H9 (cell line): ENCODE results near the gene FAT3. TPM values are rescaled to one million over a fixed set of nuclear protein-coding genes. Genes with fewer than 3 reads are reported as not detected.

Experiments used
- DNase-seq: peaks from one replicate; pipeline ENCODE4 v3.0.0-alpha.2; 2017
- H2AFZ ChIP-seq: one replicate; pipeline ENCODE4 v1.6.1; 2013; ENCODE audit warnings: mild to moderate bottlenecking, low read length, control low read depth, moderate library complexity
- H2AK5ac ChIP-seq: 2 replicates; pipeline ENCODE4 v1.6.1; 2013; ENCODE audit warnings: low read length, control low read depth, mixed read lengths; ENCODE audit not compliant: insufficient read length
- H2BK120ac ChIP-seq: one replicate; pipeline ENCODE4 v1.6.1; 2013; ENCODE audit warnings: low read depth, mild to moderate bottlenecking, low read length, control low read depth, inconsistent platforms; ENCODE audit not compliant: poor library complexity, severe bottlenecking
- H2BK12ac ChIP-seq: 2 replicates; pipeline ENCODE4 v1.6.1; 2013; ENCODE audit warnings: low read length, control low read depth, mixed read lengths, low read depth; ENCODE audit not compliant: insufficient read length
- H2BK15ac ChIP-seq: 2 replicates; pipeline ENCODE4 v1.6.1; 2013; ENCODE audit warnings: low read depth, low read length, control low read depth
- H2BK20ac ChIP-seq: one replicate; pipeline ENCODE4 v1.6.1; 2013; ENCODE audit warnings: low read depth, mild to moderate bottlenecking, low read length, control low read depth, inconsistent platforms; ENCODE audit not compliant: poor library complexity, severe bottlenecking
- H2BK5ac ChIP-seq: 2 replicates; pipeline ENCODE4 v1.6.1; 2013; ENCODE audit warnings: low read length, control low read depth, mixed read lengths; ENCODE audit not compliant: insufficient read length
- H3K14ac ChIP-seq: 2 replicates; pipeline ENCODE4 v1.6.1; 2013; ENCODE audit warnings: low read length, control low read depth; ENCODE audit not compliant: insufficient read depth
- H3K18ac ChIP-seq: 2 replicates; pipeline ENCODE4 v1.6.1; 2013; ENCODE audit warnings: low read depth, mild to moderate bottlenecking, mixed read lengths, low read length, control low read depth; ENCODE audit not compliant: insufficient read length
- H3K23ac ChIP-seq: 2 replicates; pipeline ENCODE4 v1.6.1; 2013; ENCODE audit warnings: low read length, control low read depth, mixed read lengths, low read depth; ENCODE audit not compliant: insufficient read length
- H3K23me2 ChIP-seq: 2 replicates; pipeline ENCODE4 v1.6.1; 2013; ENCODE audit warnings: low read depth, mild to moderate bottlenecking, mixed read lengths, low read length, control low read depth; ENCODE audit not compliant: insufficient read length, poor library complexity, severe bottlenecking
- H3K27ac ChIP-seq: 2 replicates; pipeline ENCODE4 v1.5.1; 2013; ENCODE audit warnings: low read length, control low read depth, mixed read lengths, low read depth; ENCODE audit not compliant: insufficient read length
- H3K27me3 ChIP-seq: 2 replicates; pipeline ENCODE4 v1.6.1; 2013; ENCODE audit warnings: low read length, control low read depth, inconsistent platforms; ENCODE audit not compliant: insufficient read depth
- H3K4ac ChIP-seq: 2 replicates; pipeline ENCODE4 v1.6.1; 2013; ENCODE audit warnings: low read depth, mild to moderate bottlenecking, control low read depth, inconsistent platforms, low read length, moderate library complexity
- H3K4me1 ChIP-seq: 2 replicates; pipeline ENCODE4 v1.6.1; 2013; ENCODE audit warnings: low read length, control low read depth, inconsistent platforms; ENCODE audit not compliant: insufficient read depth
- H3K4me2 ChIP-seq: 2 replicates; pipeline ENCODE4 v1.6.1; 2013; ENCODE audit warnings: low read length, control low read depth, mixed read lengths; ENCODE audit not compliant: insufficient read length, insufficient read depth
- H3K56ac ChIP-seq: 2 replicates; pipeline ENCODE4 v1.6.1; 2013; ENCODE audit warnings: low read depth, mild to moderate bottlenecking, mixed read lengths, low read length, control low read depth; ENCODE audit not compliant: insufficient read length
- H3K79me1 ChIP-seq: 2 replicates; pipeline ENCODE4 v1.6.1; 2013; ENCODE audit warnings: low read depth, mild to moderate bottlenecking, moderate library complexity, low read length, control low read depth, inconsistent platforms; ENCODE audit not compliant: insufficient read depth, poor library complexity, severe bottlenecking
- H3K79me2 ChIP-seq: 2 replicates; pipeline ENCODE4 v1.6.1; 2013; ENCODE audit warnings: low read length, control low read depth, inconsistent platforms; ENCODE audit not compliant: insufficient read depth
- H3K9ac ChIP-seq: 2 replicates; pipeline ENCODE4 v1.6.1; 2013; ENCODE audit warnings: low read length, control low read depth, mixed read lengths; ENCODE audit not compliant: insufficient read length; ENCODE audit errors: extremely low read depth
- H3K9me3 ChIP-seq: one replicate; pipeline ENCODE4 v1.6.1; 2013; ENCODE audit warnings: low read depth, low read length, inconsistent platforms; ENCODE audit not compliant: control insufficient read depth
- H3T11ph ChIP-seq: one replicate; pipeline ENCODE4 v1.6.1; 2013; ENCODE audit warnings: mild to moderate bottlenecking, low read length, control low read depth, inconsistent platforms
- H4K20me1 ChIP-seq: one replicate; pipeline ENCODE4 v1.6.1; 2013; ENCODE audit not compliant: control insufficient read depth, insufficient read length, insufficient read depth
- H4K5ac ChIP-seq: 2 replicates; pipeline ENCODE4 v1.6.1; 2013; ENCODE audit warnings: low read depth, mild to moderate bottlenecking, mixed read lengths, low read length, control low read depth; ENCODE audit not compliant: insufficient read length
- H4K8ac ChIP-seq: replicated peaks from 2 replicates; pipeline ENCODE4 v1.6.1; 2013; ENCODE audit warnings: low read length, control low read depth, mixed read lengths, low read depth; ENCODE audit not compliant: insufficient read length
- H4K91ac ChIP-seq: 2 replicates; pipeline ENCODE4 v1.6.1; 2013; ENCODE audit warnings: low read depth, mild to moderate bottlenecking, moderate library complexity, mixed read lengths, low read length, control low read depth; ENCODE audit not compliant: insufficient read length
- H3K27ac Mint-ChIP-seq, 3 experiments: 2 replicates in 2 of 3; 3 replicates in 1 of 3; pipeline ENCODE4 v1.8.0; 2020 to 2021; ENCODE audit warnings: mixed read lengths in 3 of 3, mild to moderate bottlenecking in 1 of 3, moderate library complexity in 1 of 3
- H3K27me3 Mint-ChIP-seq: 2 replicates; pipeline ENCODE4 v1.8.0; 2021; ENCODE audit warnings: low read depth, mild to moderate bottlenecking, moderate library complexity, mixed read lengths
- H3K36me3 Mint-ChIP-seq, 3 experiments: 2 replicates in 2 of 3; 3 replicates in 1 of 3; pipeline ENCODE4 v1.8.0; 2020 to 2021; ENCODE audit warnings: low read depth in 3 of 3, mixed read lengths in 3 of 3; ENCODE audit not compliant: insufficient read depth in 1 of 3
- H3K4me1 Mint-ChIP-seq, 2 experiments: 2 replicates each; pipeline ENCODE4 v1.8.0; 2020; ENCODE audit warnings: mixed read lengths in 2 of 2
- H3K4me3 Mint-ChIP-seq, 2 experiments: 2 replicates in 1 of 2; 3 replicates in 1 of 2; pipeline ENCODE4 v1.8.0; 2020 to 2021; ENCODE audit warnings: mild to moderate bottlenecking in 2 of 2, mixed read lengths in 2 of 2, moderate library complexity in 1 of 2
- H3K9me3 Mint-ChIP-seq, 2 experiments: 2 replicates in 1 of 2; 3 replicates in 1 of 2; pipeline ENCODE4 v1.8.0; 2020; ENCODE audit warnings: mild to moderate bottlenecking in 2 of 2, mixed read lengths in 2 of 2, moderate library complexity in 1 of 2
- WGBS: extraction: QIAGEN DNeasy Blood & Tissue Kit; methylation state at CpG from one replicate; pipeline ENCODE4 v1.1.7; 2013; ENCODE audit warnings: missing lambda C conversion rate, low lambda C conversion rate, mixed read lengths; ENCODE audit not compliant: insufficient read length; ENCODE audit errors: extremely low coverage; 5-methylcytosine and 5-hydroxymethylcytosine counted together
- total RNA-seq: library from RNA; stranded (reverse); gene quantifications from 2 replicates; pipeline ENCODE4 v1.2.1, GENCODE V29; 2021
- TF ChIP-seq, protein P1 (sequence below): fragments of 200-600 bp; sonication (generic); conservative IDR thresholded peaks from 3 replicates; pipeline ENCODE4 v1.8.0; 2021; ENCODE audit warnings: antibody characterized with exemption, mild to moderate bottlenecking

The FAT3 gene
- total RNA-seq, 1 experiment from 2014 or later = 19.1 TPM

DNA sequence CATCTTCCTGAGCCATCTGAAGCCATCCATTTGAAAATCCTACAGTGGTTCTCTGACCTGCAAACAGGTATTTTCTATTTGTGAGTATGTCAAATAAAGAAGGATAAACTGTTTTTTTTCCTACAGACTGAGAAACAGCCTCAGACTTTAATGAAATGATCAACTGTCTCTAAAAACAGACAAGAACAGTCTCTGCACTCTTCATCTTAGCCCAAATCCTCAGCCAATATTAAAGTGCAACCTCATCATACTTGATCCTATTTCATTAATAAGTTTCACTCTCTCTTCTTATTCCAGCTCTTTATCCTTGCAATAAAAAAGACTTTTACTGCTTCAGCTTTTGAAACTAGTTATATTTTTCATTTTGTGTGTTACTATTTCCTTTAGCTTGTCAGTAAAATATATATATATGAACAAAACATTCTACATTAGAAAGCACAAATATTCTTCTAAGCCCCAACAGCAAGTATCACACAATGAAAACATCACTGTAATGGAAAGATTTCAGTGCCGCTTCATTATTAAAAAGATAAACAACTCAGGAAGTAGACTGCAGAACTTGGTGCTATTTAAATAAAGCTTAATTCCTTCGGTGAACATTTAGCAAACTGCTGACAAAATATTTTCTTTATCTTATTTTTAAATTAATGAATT, 45.5 kb upstream of the FAT3 start:
- Histone ChIP-seq H3K23me2 (no peaks in the 10 kb centered on the region), H4K5ac (no peak overlapping the region), H2BK20ac (no peak overlapping the region), H3K4me1 (peaks cover 6% of the 10 kb centered on the region; the same call in 1 of the 2 replicates), H3K79me1 (no peaks in the 10 kb centered on the region), H3T11ph (no peak overlapping the region), H3K23ac (no peak overlapping the region), H2BK12ac (no peak overlapping the region), H2BK15ac (no peak overlapping the region), H3K18ac (no peak overlapping the region), H2BK120ac (no peak overlapping the region), H3K27me3 (no peaks in the 10 kb centered on the region), H3K79me2 (no peaks in the 10 kb centered on the region), H2BK5ac (no peak overlapping the region), H2AFZ (no peak overlapping the region), H3K4me2 (no peak overlapping the region), H3K56ac (no peak overlapping the region), H3K9me3 (no peaks in the 10 kb centered on the region), H3K27ac (no peak overlapping the region), H3K9ac (no peak overlapping the region), H3K14ac (no peak overlapping the region), H3K4ac (no peak overlapping the region), H4K8ac (no peak overlapping the region), H4K20me1 (no peaks in the 10 kb centered on the region), H2AK5ac (no peak overlapping the region), H4K91ac (no peak overlapping the region)
- Mint-ChIP-seq H3K4me1 (peaks cover 12% of the 10 kb centered on the region in 2 experiments), H3K27ac (no peak overlapping the region), H3K4me3 (no peak overlapping the region), H3K36me3 (0 out of 7 replicates have a peak, but pooled peaks cover 0 to 2% (median 0%) of the 10 kb centered on the region in 3 experiments), H3K9me3 (peaks cover 0 to 4% of the 10 kb centered on the region in 2 experiments; a peak in 2 of 5 replicates), H3K27me3 (peaks cover 1% of the 10 kb centered on the region; the same call in 1 of the 2 replicates)
- DNase-seq = no peak
- TF ChIP-seq, protein P1, sequence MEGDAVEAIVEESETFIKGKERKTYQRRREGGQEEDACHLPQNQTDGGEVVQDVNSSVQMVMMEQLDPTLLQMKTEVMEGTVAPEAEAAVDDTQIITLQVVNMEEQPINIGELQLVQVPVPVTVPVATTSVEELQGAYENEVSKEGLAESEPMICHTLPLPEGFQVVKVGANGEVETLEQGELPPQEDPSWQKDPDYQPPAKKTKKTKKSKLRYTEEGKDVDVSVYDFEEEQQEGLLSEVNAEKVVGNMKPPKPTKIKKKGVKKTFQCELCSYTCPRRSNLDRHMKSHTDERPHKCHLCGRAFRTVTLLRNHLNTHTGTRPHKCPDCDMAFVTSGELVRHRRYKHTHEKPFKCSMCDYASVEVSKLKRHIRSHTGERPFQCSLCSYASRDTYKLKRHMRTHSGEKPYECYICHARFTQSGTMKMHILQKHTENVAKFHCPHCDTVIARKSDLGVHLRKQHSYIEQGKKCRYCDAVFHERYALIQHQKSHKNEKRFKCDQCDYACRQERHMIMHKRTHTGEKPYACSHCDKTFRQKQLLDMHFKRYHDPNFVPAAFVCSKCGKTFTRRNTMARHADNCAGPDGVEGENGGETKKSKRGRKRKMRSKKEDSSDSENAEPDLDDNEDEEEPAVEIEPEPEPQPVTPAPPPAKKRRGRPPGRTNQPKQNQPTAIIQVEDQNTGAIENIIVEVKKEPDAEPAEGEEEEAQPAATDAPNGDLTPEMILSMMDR = no peak
- no CpG with 5 or more reads among the region's 2 CpGs for WGBS
